SK-N-MC (cell line): ENCODE data around the gene AUTS2.

Experiments
- EZH2 ChIP-seq: fragments of 200-600 bp; sonication (generic); IDR thresholded peaks from one replicate; pipeline ENCODE4 v1.6.1; 2017; ENCODE audit warnings: antibody characterized with exemption
- POLR2AphosphoS5 ChIP-seq: IDR thresholded peaks from 2 replicates; pipeline ENCODE4 v1.6.1; 2012; ENCODE audit warnings: mild to moderate bottlenecking, low read depth, low read length, borderline replicate concordance

DNA sequence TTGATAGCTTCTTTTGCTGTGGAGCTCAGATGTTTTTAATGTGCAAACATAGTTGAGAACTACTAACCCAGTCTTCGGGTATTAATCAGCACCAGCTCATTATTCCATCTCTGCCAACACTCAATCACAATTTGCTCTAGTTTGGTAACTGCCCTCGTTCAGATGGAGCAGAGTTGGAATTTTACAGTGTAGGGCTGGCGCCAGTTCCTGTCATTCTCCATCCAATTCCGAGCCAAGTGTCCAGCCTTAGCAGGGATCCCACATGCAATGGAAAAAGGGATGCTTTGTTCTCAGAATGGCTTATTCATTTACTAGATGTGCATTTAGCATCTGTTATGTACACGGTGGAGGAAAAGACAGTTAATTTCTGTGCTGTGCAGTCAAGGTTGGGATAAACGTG lies 1029.2 kb downstream of the AUTS2 start:
- TF ChIP-seq EZH2 (no peak), POLR2AphosphoS5 (no peak)
